ENCODE measurements around the gene ZFC3H1.
A peak's percentile ranks its signal among the peaks of the same experiment; 100 is the strongest.

The ZFC3H1 gene

DNA sequence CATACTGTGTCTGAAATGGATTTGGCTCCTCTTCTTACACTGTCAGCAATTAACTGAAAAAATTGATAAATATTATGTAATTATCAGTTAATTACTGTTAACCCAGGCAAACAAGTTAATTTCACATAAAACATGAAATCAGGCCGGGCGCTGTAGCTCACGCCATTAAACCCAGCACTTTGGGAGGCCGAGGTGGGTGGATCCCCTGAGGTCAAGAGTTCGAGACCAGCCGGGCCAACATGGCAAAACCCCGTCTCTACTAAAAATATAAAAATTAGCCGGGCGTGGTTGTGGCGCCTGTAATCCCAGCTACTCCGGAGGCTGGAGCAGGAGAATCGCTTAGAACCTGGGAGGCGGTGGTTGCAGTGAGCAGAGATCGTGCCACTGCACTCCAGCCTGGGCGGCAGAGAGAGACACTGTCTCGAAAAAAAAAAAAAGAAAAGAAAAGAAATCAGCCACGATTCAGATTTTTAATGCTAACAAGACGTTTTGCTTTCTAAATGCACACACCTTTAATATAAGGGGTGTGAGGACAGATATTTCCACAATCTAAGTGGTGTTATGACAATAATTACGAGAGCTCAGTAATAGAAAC, 21.8 kb upstream of the ZFC3H1 start:
- H3K4me3 ChIP-seq (ENCODE audit: low read depth, low read length), result peak overlapping the region; percentile 76
- DNase-seq (ENCODE audit: low read depth), result no peak

DNA sequence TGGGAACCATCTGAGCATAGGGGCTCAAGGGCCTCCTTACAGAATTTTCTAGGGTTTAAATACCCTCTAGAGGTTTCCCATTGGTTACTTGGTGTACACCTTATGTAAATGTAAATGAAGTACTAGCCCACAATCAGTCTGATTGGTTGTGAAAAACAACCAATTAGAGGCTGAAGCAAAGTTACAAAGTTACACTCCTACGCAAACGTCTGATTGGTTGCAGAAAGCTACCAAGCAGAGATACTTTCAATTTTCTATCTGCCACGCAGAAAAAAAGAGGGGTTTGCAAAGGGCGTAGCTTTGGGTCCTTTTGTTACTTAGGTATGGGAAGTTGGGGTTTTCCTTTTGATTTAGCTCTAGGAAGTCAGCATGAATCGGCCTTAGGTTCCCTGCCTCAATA, 20.4 kb upstream of the ZFC3H1 start:
- DNase-seq (ENCODE audit: low read depth), result no peak
- H3K4me3 ChIP-seq (ENCODE audit: low read depth, low read length), result no peak overlapping the region

DNA sequence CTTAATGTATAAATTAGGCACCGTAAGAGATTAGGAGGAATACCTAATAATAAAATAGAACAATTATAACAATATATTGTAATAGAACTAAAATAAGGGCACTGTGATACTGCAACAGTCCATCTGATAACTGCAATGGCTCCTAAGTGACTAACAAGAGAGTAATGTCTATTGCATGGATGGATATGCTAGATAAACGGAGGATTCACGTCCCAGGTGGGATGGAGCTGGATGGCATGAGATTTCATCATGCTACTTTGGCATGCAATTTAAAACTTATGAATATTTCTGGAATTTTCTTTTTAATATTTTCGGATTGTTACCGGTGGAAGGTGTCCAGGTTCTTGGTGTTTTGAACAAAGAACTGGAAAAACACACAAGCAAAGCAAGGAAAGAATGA, 20.0 kb upstream of the ZFC3H1 start:
- DNase-seq (ENCODE audit: low read depth), result no peak
- no peak overlapping the region for H3K4me3 ChIP-seq (ENCODE audit: low read depth, low read length)

DNA sequence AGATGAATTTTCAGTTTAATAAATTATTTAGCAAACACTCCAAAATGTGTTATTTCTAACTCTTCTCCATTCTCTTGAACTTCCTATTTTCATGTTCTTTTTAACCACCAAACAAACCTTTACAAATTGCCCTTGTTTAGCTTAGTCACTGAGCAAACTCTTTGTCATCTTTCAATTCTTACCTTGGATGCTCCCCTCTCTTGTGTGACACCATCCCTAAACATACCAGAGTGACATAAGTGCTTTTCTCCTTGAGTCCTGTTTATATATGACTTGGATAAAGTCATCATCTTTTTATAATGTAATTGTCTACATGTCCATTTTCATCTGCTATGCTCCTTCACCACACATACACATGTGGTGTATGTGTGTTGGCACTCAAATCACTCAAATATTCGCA, 18.8 kb upstream of the ZFC3H1 start:
- no peak for DNase-seq (ENCODE audit: low read depth)
- no peak overlapping the region for H3K4me3 ChIP-seq (ENCODE audit: low read depth, low read length)

DNA sequence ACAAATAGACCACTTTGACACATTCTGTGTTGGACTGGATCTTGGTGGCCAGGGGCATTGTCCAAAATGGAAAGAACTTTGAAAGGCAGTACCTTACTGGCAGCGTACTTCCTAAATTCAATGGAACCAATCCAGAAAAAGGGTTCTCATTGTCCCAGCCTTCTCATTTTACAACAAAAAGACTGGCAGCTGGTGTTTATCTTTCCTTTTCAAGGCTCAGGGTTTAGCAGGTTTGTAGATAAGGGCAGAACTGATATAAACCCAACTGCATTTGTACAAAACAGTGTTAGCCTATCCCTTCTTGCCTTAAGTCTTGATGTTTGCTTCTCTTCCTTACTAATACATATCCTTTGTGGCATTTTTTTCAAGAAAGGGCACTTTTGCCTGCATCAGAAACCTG, 8.2 kb upstream of the ZFC3H1 start:
- DNase-seq (ENCODE audit: low read depth), result no peak
- no peak overlapping the region for H3K4me3 ChIP-seq (ENCODE audit: low read depth, low read length)

DNA sequence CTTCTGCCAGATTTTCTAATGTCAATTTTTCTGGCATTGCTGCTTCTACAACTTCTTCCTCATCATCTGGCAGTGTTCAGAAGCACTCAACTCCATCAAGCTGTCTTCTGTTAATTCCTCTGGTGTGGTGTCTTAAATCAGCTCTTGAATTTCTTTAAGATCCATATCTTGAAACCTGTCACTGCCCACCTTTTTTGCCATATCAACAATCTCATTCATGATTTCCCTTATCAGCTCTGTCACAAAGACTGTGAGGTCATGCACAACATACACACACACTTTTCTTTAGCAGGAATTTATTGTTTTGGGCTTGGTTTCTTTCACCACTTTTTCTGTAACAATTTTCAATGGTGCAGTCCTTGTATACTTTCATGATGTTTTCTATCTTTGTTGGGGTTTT, 7.7 kb upstream of the ZFC3H1 start:
- H3K4me3 ChIP-seq (ENCODE audit: low read depth, low read length), result no peak overlapping the region
- DNase-seq (ENCODE audit: low read depth), result no peak

DNA sequence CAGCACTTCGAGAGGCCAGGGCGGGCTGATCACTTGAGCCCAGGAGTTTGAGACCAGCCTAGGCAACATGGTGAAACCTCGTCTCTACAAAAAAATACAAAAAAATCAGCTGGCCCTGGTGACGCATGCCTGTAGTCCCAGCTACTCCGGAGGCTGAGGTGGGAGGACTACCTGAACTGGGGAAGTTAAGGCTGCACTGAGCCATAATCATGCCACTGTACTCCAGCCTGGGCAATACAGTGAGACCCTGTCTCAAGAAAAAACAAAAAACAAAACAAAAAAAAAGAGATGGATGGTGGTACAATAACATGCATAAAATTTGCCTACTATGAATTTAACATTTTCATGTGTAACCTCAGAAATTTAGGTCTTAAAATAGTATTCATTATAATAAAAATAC, 2.6 kb upstream of the ZFC3H1 start:
- no peak overlapping the region for H3K4me3 ChIP-seq (ENCODE audit: low read depth, low read length)
- DNase-seq (ENCODE audit: low read depth), result no peak

DNA sequence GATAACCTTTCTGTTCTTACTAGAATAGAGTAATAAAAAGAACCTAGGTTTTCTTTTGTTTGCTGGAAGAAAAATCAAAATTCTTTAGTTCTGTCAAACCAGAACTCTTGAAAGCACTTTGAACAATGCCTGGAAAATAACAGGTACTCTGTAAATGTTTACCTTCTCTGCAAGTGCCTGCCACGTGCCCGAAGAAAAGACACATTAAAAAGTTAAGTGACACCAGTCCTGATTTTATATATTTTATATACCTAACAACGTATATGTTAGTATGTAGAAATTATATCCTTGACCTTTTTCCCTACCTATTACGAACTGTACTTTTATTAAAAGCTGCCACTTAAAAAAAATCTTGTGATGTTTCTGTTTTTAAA, 1.4 kb upstream of the ZFC3H1 start:
- no peak for DNase-seq (ENCODE audit: low read depth)
- peak overlapping the region; percentile 95 for H3K4me3 ChIP-seq (ENCODE audit: low read depth, low read length)

DNA sequence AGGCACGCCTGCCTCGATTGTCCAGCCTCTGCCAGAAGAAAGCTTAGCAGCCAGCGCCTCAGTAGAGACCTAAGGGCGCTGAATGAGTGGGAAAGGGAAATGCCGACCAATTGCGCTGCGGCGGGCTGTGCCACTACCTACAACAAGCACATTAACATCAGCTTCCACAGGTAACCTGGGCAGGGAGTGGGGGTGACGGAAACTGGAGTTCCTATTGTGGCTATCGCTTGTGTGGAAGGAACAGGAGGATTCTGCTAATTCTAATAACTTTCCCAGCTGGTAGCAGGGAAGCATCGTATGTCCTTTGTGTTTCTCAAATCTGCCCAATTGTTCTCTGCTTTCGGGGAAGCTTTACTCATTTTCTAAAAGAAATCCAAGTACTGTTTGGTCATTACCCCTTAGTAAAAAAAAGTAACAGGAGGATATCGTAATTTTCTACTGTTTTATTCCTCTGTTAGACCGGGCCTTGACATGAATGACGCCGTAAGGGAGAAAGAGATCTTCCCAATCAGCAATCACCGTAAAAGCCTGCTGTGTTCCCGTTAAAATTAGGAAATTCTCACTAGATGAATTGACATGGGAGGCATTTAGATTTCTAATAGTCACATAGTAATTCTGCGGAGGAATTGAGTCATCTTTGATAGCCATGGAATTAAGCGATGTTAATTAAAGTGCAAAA, 902 bp upstream of the ZFC3H1 start:
- DNase-seq (ENCODE audit: low read depth), result no peak
- H3K4me3 ChIP-seq (ENCODE audit: low read depth, low read length), result peak overlapping the region; percentile 95

DNA sequence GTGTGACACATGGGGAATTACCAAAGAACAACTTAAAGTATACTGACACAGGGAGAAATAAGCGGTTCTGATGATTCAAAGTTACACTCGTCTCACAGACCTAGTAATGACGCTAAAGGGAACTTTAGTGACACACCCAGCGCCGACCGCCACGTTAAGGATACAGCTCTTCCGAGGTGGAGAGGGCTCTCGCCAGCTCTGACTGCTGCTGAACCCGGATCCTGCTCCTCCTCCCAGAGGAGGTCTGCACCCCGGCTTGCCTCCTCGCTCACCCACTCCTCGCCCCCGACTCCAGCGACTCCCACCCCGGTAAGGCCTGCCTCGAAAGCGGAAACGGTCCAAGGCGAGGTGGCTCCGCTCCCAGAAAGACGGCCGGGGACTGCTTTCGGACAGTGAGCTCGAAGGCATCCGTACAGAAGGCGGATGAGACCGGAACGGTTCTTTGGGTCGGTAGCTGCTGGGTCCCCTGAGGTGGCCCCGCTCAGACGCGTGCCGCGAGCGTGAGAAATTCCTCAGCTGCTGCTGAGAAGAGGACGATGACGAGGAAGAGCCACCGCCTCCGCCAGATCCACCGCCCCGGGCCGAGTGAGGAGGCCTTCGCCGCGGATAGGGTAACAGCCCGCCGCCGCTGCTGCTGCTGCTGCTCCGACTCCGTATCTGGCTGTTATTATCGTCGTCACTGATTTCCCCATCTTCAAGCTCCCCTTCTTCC, 643 bp downstream of the ZFC3H1 start:
- H3K4me3 ChIP-seq (ENCODE audit: low read depth, low read length), result peak overlapping the region; percentile 95
- peak; percentile 15 for DNase-seq (ENCODE audit: low read depth)

DNA sequence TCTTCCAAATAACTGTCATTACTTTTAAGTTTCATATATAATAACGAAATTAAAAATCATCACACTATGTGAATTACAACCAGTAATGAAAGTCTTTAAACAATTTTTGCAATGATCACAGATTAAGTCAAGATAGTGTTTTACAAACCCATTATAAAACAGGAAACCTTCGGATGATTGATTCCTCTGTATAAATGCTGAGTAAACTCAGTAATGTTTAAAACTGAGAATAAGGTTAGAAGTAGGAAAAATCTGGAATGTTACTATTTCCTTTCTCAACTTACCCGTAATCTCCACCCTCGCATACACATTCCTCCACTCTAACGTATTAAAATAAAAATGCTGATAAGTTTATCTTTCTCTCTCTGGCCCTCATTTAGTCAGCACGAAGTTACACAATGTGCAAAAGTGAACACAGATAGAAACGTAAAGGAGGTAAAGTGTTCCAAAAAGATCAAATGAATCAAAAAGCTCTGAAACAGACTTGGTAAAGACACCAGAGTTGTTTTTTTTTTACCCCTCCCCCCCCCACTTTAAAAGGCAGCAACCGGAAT, 1.6 kb downstream of the ZFC3H1 start:
- H3K4me3 ChIP-seq (ENCODE audit: low read depth, low read length), result peak overlapping the region; percentile 95
- DNase-seq (ENCODE audit: low read depth), result peak; percentile 12

DNA sequence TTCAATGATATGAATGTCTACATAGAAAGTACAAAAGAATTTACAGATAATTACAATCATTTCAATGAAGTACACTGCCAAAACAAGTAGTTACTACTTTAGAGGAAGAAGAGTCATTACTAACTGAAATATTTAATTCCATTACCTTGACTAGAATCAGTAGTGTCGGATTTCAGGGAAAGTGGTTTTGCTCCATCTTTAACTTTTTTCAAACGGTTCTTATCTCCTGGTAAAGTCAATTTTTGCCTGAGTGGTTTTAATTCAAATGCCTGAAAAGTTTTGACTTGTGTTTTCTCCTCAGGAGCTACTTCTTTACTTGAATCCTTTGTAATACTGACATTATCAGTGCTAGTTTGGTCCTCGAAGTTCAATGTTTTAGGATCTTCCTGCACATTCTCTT, 6.9 kb downstream of the ZFC3H1 start:
- no peak for DNase-seq (ENCODE audit: low read depth)
- no peak overlapping the region for H3K4me3 ChIP-seq (ENCODE audit: low read depth, low read length)

DNA sequence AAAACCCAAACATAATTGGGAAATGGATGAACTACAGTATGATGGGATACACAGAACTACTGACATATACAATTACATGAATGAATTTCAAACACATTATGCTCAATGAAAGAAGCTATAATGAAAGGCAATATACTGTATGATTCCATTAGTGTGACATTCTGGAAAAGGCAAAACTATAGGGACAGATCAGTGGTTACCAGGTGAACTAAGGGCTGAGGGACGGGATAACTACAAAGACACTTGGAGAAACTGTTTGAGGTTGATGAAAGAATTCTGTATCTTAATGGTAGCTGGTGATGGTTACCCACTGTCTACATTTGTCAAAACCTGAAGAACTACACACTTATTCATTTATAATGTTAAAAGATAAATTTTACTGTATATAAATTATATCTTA, 7.7 kb downstream of the ZFC3H1 start:
- H3K4me3 ChIP-seq (ENCODE audit: low read depth, low read length), result no peak overlapping the region
- DNase-seq (ENCODE audit: low read depth), result no peak

DNA sequence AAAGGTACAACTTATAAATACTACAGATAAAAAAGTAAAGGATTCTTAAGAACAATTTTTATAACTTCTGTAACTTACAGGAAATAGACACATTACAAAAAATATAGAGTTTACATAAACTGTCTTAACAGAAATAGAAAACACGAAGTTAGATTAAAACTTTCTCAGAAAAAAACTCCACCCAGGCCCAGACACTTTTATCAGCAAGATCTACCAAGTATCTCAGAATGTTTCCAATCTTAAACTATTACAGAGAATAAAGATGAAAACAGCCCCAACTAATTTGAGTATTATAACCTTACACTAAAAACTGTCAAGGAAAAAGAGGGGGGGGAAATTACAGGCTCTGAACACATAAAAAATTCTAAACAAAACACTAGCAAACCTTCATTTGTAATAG, 8.2 kb downstream of the ZFC3H1 start:
- no peak for DNase-seq (ENCODE audit: low read depth)
- no peak overlapping the region for H3K4me3 ChIP-seq (ENCODE audit: low read depth, low read length)

DNA sequence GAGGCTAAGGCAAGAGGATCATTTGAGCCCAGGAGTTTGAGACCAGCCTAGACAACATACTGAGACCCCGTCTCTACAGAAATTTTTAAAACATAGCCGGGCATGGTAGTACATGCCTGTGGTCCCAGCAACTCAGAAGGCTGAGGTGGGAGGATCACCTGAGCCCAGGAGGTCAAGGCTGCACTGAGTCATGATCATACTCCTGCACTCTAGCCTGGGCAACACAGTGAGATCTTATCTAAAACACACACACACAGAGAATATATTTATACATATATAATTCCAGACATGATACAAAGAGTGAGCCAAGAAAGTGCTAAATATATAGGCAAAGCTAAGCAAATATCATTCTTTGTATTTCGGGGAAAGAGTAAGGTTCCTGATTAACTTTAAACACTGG, 9.4 kb downstream of the ZFC3H1 start:
- no peak overlapping the region for H3K4me3 ChIP-seq (ENCODE audit: low read depth, low read length)
- DNase-seq (ENCODE audit: low read depth), result no peak

DNA sequence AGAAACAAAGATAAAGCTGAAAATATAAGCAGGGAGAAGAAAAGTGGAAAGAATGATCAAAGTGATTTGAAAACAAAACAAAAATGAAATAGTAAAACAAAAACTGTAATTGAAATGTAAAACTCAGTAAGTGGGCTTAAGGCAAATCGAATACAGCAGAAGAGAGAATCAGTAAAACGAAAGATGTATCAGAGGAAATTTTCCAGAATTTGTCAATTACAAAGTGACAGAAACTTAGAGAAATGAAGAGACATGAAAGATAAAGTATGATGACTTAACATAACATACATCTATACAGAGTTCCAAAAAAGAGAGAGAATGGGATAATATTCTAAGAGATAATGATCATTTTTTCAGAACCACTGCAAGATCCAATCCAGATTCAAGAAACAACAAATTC, 10.5 kb downstream of the ZFC3H1 start:
- no peak overlapping the region for H3K4me3 ChIP-seq (ENCODE audit: low read depth, low read length)
- DNase-seq (ENCODE audit: low read depth), result no peak

DNA sequence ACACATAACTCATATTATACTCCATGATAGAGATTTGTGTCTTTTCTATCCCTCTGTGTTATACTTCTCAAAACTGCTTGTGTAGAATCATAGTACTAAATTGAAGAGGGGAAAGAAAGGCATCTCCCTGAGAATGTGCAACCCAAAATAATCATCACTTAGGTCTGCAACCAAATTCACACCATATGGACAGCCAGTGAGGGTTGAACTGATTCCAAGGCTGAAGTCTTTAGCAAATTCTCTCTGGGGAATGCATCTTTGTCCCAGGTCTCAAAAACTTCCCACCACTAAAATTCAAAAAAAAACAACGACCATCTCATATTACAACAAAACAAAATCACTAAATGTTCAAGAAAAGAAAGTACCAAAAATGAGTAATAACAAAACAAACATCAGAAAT, 11.0 kb downstream of the ZFC3H1 start:
- H3K4me3 ChIP-seq (ENCODE audit: low read depth, low read length), result no peak overlapping the region
- DNase-seq (ENCODE audit: low read depth), result no peak

DNA sequence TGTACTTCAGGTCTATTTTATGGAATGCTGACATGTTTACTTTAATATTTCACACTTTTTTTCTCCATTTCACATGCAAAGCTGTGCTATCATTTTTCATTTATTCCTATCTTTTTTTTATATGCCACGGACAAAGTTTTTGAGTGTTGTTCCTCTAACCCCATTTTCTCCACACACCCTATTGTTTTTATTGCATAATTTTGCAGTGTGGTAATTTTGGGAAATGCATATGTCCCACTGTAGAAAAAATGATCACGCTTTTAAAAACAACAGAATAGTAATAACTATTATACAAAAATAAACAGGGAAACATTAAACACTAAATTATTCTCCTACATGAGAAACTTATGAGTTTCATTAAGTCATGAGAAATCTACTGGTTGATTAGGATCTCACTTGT, 14.2 kb downstream of the ZFC3H1 start:
- no peak overlapping the region for H3K4me3 ChIP-seq (ENCODE audit: low read depth, low read length)
- DNase-seq (ENCODE audit: low read depth), result no peak

DNA sequence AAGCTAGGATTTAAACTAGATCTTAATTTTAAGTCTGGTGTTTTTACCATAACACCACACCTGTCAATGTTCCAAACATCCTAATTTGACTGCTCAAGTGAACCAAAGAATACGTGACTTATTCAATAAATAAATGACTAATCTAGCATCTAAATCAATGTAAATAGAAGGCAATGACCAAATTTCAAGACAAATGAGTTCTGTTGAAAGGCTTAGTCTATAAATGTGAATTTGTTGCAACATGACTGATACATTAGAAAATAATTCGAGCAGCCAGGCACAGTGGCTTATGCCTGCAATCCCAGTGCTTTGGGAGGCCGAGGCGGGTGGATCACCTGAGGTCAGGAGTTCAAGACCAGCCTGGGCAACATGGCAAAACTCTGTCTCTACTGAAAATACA, 15.1 kb downstream of the ZFC3H1 start:
- DNase-seq (ENCODE audit: low read depth), result no peak
- no peak overlapping the region for H3K4me3 ChIP-seq (ENCODE audit: low read depth, low read length)

DNA sequence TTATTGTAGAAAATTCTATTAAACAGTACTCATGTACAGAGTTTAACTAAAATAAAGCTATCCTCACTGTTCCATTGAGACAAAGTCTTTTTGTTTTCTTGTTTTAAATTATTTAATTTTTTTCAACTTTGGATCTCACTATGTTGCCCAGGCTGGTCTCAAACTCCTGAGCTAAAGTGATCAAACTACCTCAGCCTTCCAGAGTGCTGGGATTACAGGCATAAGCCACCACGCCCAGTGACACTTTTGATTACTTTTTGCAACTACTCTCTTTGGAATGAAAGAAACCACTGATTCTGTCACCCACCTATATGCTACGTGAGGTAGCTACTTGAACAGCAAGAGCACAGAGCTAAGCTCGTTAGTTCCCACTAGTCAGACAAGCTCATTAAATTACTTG, 17.1 kb downstream of the ZFC3H1 start:
- H3K4me3 ChIP-seq (ENCODE audit: low read depth, low read length), result no peak overlapping the region
- DNase-seq (ENCODE audit: low read depth), result no peak

DNA sequence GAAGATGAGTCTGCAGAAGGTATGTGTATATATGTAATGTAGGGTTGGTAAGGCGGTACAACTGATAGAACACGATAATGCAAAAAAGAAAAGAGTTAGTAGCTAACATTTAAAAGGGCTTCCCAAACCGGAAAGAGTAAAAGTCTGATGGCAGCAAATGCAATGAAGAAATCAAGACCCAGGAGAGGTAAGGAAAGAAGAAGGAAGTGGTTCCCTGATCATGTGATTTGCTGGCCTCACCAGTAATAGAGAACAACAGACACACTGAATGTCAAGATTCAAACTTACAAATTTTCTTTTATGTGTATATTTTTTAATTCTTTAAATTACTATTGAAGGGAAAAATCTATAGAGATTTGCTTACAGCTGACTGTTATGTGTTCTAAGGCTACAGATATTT, 18.4 kb downstream of the ZFC3H1 start:
- DNase-seq (ENCODE audit: low read depth), result no peak
- no peak overlapping the region for H3K4me3 ChIP-seq (ENCODE audit: low read depth, low read length)
